ELR (cell line): ENCODE results near the gene SPEG.

ENCODE experiments used
- DNase-seq: peaks from one replicate; pipeline ENCODE4 v3.0.0-alpha.2; 2015; ENCODE audit warnings: low read depth

The SPEG gene

DNA sequence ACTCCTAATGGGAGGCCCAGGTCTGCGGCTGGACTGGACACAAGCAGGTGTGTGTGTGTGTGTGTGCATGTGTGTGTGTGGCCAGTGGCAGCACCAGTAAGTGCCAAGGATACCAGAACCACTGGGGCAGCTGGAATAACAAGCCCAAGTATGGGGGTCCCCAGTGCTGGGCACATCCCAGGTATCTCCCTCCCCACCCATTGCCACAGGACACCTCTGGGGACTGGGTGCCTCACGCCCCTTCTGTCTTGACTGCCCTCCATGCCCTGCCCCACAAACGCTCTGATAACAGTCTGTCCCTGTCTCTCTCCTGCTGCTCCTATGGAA lies 9.0 kb downstream of the SPEG start:
- no peak for DNase-seq

DNA sequence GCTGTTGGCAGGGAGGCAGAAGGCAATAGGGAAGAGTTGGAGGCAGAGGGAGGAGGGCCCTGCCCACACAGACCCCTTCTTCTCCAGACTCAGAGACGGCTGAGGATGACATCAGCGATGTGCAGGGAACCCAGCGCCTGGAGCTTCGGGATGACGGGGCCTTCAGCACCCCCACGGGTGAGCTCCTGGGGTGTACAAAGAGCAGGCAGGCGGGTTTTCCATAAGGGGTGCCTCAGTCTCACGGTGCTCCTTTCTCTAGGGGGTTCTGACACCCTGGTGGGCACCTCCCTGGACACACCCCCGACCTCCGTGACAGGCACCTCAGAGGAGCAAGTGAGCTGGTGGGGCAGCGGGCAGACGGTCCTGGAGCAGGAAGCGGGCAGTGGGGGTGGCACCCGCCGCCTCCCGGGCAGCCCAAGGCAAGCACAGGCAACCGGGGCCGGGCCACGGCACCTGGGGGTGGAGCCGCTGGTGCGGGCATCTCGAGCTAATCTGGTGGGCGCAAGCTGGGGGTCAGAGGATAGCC lies 10.0 kb downstream of the SPEG start:
- no peak for DNase-seq

DNA sequence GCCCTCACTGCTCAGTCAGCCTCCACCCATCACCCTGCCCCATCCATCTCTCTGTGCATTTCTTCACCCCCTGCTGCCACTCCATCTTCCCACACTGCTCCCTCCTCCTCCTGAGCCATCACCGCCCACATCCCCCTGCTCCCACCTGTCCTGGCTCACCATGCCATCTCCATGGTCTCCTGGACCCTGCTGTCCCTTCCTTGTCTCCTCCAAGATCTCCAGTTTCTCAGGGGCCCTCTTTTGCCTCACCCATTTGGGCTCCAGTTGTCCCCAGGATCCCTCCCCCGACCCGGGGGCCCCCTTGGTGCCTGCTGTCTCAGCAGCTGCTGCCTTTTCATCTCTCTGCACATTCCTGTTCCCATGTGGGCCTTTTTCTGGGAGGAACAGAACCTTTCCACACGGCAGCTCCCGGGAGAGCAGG lies 10.6 kb downstream of the SPEG start:
- no peak for DNase-seq

DNA sequence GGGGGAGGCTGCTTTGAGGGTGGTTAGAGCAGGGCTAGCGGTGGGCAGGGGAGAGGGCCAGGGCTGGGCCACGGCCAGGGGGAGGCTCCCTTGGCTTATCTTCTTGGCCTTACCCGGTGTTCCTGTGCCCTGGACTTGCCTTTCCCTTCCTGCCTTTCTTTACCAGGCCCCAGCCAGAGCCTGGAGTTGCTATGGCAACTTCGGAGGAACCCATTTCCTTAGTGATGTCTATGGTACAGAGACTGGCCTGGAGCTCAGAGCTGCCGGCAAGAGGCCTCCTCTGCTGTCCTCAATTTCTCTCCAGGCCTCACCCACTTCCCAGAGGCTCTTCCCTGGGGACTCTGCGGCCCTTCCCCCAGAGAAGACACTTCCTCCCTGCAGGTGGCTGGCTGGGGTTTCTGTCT lies 11.5 kb downstream of the SPEG start:
- peak; percentile 44 for DNase-seq

DNA sequence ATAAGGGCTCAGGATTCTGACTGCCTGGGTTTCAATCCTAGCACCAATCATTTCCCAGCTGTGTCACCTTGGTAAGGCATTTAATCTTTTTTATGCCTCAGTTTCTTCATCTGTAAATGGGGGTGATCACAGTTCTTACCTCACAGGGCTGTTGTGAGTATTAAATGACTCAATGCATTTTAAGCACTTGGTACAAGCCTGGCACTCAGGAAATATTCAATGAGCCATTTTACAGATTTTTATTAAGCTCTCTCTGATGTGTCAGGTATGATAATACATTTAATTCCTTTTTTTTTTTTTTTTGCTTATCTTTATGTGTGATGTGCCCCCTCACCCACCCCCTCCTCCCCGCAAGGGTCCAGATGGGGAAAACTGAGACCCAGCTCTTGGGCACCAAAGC lies 12.0 kb downstream of the SPEG start:
- DNase-seq: no peak

DNA sequence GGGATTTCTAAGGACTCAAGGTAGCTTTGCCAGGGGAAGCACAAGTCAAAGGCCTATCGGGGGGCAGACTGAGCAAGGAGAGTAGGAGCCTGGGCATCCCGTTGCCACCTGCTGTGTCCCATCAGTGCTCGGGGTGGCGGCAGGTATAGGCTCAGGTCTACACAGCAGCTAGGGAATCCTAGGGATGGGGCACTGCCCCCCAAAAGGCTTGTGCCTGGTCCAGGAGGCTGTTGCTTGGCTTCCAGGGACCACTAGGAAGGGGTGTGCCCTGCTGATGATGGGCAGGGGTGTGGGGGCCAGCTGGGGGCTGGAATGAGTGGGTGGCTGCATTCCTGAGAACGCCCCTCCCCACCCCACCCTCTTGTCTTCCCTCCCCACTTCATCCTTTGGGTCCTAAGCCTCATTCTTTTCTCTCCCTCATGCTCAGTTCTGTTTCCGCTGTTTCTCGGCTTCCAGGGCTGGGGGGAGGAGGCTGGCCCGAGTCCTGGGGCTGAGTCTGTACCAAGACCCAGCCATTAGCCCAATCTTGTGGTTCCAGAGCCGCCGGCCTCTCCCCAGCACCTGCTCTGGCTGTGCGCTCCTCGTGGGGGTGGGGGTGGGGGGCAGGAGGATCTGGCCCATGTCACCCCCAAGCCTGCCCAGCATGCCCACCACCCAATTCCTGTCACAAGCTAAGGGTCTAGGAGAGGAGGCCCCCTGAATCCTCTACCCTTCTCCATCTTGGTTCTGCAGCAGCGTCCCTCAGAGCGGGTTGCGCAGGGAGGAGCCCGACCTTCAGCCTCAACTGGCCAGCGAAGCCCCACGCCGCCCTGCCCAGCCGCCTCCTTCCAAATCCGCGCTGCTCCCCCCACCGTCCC lies 12.8 kb downstream of the SPEG start:
- DNase-seq: no peak

DNA sequence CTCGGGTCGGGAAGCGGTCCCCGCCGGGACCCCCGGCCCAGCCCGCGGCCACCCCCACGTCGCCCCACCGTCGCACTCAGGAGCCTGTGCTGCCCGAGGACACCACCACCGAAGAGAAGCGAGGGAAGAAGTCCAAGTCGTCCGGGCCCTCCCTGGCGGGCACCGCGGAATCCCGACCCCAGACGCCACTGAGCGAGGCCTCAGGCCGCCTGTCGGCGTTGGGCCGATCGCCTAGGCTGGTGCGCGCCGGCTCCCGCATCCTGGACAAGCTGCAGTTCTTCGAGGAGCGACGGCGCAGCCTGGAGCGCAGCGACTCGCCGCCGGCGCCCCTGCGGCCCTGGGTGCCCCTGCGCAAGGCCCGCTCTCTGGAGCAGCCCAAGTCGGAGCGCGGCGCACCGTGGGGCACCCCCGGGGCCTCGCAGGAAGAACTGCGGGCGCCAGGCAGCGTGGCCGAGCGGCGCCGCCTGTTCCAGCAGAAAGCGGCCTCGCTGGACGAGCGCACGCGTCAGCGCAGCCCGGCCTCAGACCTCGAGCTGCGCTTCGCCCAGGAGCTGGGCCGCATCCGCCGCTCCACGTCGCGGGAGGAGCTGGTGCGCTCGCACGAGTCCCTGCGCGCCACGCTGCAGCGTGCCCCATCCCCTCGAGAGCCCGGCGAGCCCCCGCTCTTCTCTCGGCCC lies 13.6 kb downstream of the SPEG start:
- no peak for DNase-seq

DNA sequence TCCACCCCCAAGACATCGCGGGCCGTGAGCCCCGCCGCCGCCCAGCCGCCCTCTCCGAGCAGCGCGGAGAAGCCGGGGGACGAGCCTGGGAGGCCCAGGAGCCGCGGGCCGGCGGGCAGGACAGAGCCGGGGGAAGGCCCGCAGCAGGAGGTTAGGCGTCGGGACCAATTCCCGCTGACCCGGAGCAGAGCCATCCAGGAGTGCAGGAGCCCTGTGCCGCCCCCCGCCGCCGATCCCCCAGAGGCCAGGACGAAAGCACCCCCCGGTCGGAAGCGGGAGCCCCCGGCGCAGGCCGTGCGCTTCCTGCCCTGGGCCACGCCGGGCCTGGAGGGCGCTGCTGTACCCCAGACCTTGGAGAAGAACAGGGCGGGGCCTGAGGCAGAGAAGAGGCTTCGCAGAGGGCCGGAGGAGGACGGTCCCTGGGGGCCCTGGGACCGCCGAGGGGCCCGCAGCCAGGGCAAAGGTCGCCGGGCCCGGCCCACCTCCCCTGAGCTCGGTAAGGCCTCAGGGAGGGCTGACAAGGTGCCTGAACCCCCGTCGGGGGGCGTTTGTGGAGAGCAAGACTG lies 14.2 kb downstream of the SPEG start:
- no peak for DNase-seq

DNA sequence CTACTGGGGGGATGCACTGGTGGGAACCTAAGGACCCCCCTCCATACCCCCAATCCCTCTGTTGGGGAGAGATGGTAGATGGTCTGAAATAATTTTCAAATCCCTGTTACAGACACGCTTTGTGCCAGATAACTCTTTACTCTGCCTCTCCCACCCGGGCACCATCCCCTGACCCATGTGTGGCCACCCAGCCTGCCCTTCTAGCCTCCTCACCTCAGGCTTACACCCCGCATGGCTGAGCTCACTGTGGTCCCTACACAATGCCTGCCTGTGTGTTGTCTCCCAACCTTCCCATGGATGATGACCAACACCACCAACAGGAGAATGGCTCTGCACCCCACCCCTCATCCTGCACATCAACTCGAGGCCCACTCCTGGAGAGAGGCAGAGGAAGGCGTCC lies 15.0 kb downstream of the SPEG start:
- no peak for DNase-seq

DNA sequence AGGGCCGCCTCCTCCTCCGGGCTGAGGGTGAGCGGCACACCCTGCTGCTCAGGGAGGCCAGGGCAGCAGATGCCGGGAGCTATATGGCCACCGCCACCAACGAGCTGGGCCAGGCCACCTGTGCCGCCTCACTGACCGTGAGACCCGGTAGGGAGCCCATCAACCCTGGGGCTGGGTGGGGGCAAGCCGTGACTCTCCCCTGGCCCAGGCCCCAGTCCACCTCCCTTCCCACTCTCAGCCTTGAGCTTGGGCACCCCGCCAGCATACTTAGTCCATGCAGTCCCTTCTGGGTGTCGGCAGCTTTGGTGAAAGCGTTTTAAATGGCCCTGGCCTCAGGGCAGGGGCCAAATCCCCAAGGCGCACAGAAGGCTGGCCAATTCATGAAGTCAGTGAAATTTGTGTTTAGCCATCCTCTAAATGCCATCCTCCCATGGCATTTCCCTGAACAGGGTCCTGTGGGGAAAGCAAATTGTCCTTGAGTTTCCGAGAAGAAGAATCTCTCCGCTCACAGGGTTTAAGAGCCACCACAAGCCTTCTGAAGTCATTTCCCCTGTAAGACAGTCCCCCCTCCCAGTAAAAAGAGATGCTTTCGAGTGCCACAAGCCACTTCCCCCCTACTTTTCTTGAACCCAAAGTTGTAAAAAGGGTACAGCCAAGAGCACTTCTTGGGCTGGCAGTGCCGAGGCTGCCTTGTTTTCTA lies 17.2 kb downstream of the SPEG start:
- DNase-seq: peak; percentile 14

DNA sequence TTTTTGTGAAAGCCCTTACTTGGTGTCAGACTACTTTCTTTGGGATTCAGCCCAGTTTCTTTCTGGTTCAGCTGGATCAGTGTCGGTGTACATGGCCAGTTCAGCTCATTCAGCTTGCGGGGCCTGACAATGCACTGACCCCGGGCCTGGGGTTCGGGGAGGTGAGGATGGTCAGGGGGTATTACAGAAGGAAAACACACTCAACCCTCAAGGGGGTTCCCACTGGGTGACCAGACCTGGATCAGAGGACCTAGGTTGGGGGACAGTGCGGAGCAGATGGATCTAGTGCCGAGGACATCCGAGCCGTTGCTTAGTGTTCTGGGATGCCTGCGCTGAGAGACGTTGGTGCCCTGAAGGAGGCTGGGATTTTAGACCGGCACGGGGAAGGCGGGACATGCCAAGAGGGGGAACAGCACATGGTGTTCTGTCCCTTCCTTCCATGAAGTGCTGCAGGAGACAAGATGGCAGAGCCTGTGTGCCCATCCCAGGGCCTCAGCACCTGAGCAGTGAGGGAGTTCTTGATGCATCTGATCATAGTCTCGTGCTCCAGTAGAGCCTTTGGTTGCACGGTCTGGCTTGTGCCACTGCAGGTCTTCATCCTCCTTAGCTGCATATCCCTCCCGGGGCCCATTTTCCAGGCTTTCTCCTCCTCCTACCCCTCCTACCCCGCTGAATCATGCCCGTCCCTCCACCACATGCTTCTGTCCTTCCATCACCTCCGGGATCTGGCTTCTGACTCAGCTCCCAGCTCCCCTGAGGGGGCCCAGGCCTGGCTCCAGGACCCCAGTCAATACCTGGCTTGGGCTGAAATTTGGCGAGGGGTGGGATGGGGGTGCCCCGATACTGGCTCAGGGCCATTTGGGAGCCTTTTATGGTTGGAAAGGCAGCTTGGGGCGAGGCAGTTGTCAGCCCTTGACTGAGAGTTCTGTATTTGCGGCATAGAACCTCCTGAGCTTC lies 18.0 kb downstream of the SPEG start:
- peak; percentile 97 for DNase-seq

DNA sequence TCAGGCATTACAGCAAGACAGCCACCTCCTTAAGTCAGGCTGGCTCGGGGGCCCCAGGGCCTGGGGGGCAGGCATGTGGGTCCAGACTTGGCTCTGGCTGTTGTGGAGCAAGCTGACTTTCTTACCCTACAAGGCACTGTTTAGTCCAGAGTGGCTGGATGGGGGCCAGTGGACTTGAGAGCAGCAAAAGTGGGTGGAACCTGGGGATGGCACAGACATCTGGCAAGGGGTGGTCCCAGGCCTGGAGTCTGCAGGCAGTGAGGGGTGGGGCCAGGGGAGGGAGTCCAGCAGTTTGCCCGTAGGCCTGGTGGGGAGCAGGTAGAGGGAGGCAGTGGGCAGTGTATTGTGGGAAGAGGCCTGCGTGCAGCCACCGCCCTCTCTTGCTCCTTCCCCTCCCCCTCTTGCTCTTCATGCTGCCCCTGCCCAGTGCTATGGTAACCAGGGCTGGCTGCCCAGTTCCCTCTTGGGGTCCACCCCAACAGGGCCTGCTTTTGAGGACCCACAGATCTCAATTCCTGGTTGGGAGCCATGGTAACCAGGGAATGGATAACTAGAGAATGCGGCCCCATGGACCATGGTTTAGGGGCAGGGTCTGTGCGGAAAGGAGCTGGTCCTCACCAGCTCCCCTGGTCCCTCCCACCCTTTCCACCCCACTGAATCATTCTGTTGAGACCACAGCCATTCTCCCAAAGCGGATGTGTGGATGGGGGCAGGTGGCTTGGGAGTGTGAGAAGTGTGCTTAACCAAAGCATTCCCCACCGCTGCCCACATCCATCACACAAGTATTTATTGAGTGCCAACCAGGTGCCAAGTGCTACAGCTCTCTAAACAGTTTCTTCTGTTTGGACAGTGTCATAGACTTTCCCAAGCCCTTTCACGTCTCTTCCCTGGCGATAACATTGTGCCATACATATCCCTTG lies 19.3 kb downstream of the SPEG start:
- DNase-seq: peak; percentile 65

DNA sequence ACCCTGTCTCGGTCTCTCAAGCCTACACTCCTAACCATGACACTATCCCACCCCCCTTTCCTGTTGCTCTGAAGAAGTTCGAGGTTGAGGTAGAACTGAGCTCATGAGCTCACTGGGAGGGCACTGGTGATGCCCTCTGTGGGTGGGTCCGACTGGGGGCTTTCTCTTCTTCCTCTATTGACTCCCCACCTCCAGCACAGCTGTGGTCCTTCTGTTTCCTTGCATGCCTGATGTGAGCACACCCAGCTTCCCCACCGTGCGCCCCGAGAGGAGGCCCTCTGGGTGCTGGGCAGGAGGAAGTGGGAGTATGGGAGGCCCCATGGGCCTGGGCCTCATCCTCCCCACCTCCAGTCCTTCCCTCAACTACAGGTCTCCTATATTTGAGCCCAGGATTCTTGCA lies 20.9 kb downstream of the SPEG start:
- DNase-seq: no peak

DNA sequence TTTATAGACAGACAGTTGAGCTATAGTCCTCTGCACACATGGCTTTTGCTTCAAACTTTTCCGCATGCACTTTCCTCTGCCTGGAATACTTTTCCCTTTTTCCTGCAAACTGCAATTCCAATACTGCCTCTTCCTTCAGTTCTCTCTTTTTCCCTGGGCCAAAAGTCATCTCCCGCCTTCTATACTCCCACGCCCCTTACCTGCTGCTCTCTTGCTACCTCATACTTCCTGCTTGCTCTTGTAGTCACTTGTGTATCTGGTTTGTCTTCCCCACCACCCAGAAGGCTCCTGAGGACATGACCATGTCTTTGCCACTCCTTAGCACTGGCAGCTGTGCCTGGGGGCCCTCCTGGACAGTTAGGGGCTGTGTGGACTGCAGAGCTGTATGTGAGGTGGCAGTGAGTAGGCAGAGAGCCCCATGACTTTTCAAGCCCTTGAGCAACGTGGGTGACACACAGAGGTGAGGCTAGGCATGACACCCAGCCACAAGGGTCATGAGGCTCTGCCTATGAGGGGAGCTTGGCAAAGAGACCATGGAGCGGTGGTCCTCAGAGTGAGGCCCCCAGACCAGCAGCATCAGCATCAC lies 23.2 kb downstream of the SPEG start:
- DNase-seq: peak; percentile 57

DNA sequence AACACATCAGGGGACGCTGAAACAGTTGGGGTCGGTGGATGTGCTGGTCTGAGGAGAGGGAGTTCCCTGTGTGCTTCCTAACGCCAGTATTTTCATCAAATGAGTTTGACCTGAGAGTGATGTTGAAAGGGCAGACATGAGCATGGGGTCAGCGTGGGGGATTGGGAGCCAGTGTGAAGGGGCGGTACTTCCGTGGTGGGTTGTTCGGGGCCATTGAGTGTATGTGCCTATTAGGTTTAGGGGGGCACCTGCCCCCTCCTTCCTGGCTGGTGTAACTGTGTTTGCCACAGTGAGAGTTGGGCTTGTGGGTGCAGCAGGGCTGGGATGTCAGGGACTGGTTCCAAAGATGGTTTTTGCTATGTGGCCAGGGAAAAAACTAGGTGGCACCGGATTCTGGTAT lies 24.4 kb downstream of the SPEG start:
- no peak for DNase-seq

DNA sequence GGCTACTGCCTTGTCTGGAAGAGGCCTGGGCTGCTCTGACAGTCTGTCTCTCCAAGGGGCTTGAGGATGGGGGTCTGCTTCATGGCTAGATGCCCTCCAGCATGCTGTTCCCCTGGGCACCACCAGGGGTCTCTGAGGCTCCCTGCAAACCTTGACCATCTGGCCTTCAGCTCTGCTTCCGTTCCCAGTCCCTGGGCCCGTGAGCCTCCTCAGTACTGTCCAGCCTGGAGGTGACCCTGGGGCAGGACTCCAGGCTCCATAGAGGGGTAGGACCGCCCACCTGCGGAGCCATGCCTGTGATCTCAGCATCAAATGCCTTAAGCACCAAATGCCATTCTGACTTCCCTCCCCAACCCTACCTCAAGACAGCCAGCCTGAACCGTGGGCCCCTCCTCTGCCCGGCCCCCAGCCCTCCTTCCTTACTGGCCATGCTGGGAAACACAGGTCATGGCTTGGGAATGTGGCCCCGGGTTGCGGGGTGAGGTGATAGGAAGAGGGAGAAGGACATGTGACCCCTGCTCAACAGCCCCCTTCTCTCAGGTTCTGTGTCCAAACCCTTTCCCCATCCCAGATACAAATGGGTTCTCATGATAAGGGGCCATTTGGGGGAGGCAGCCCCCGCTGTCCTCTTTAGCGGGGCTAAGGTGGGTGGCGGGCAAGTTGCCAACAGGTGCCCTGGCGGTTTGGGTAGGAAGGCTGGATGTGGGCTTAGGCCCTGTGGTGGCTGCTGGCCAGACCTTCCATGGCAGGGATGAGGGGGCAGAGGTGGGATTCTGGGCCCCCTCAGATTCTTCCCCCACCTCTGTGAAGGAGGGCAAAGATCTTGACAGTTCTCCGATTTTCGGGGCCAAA lies 25.0 kb downstream of the SPEG start:
- DNase-seq: peak; percentile 78

DNA sequence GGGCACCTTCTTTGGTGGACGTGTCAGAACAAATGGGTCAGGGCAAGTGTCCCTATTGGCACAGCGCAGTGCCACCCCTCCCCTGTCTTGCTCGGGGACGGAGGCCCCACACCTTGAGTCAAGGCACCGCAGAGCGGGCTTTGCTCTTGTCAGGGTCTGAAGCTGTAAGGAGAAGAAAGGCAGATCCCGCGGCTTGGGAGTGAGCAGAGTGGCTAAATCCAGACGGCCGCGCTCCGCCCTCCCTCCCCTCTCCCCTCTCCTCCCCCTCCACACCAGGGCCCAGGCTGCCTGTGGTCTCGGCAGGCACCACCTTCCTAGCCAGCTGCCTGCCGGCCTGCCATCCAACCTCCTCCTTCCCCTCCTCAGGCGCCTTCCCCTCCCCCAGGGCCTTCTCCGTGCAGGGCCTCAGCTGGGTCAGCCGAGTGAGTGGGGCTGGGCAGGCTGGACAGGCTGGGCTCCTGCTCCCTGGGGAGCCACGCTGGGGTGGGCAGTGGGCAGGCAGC lies 25.8 kb downstream of the SPEG start:
- DNase-seq: no peak

DNA sequence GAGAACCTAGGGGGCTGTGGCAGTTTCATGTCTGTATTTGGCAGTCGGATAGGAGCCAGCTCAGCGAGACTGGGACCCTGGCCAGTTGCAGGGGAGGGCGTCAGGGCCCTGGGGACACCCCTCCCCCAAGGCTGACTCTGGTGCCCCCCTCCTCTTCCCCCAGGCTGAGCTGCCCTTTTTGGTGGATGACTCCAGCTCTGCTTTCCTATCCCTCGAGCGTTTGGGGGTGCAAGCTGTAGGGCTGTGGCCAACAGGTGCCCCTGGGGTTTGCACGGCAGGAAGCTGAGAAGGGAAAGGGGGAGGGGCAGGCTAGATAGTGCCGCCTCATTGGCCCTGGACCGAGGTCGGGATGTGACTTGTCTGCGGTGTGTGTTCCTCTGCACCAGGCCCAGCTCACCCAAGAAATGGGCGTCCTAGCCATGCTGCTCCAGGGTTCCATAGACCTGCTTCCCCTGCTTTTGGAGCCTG lies 26.4 kb downstream of the SPEG start:
- DNase-seq: no peak

DNA sequence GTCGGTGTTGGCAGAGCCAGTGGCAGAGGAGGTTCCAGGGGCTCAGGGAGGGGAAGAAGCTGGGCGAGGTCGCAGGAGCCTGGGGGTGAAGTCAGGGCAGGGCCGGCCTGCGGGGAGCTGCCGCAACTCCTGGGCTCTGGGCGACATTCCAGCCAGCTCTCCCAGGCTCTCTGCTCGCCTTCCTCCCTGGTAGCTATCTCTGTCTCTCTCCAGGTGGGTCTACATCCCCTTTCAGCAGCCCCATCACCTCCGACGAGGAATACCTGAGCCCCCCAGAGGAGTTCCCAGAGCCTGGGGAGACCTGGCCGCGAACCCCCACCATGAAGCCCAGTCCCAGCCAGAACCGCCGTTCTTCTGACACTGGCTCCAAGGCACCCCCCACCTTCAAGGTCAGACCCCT lies 27.0 kb downstream of the SPEG start:
- DNase-seq: no peak
